ENCODE measurements around the gene ZBP1.

DNA sequence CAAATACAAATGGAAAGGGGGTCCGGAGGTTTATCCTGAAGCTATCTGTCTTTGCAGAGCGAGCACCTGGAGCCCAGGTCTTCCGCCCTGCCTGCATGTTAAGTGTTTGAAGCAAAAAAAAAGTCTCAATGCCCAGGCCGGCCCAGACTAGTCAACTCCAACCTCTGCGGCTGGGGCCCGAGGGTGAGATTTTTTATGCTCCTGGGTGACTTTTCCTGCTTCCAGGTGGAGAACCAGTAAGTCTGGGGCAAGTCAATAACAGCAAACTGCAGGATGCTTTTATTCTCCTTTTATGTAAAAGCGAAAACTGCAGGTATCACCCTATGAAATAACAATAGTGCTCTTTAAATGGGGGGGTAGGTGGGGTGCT lies 2.0 kb upstream of the ZBP1 start:
- TF ChIP-seq, protein P1, sequence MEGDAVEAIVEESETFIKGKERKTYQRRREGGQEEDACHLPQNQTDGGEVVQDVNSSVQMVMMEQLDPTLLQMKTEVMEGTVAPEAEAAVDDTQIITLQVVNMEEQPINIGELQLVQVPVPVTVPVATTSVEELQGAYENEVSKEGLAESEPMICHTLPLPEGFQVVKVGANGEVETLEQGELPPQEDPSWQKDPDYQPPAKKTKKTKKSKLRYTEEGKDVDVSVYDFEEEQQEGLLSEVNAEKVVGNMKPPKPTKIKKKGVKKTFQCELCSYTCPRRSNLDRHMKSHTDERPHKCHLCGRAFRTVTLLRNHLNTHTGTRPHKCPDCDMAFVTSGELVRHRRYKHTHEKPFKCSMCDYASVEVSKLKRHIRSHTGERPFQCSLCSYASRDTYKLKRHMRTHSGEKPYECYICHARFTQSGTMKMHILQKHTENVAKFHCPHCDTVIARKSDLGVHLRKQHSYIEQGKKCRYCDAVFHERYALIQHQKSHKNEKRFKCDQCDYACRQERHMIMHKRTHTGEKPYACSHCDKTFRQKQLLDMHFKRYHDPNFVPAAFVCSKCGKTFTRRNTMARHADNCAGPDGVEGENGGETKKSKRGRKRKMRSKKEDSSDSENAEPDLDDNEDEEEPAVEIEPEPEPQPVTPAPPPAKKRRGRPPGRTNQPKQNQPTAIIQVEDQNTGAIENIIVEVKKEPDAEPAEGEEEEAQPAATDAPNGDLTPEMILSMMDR (IDR thresholded peaks at IDR 0.05): no peak
- TF ChIP-seq POLR2A (IDR thresholded peaks at IDR 0.05): no peak

All from right lobe of liver (tissue), 4 donors.